Mesodermal cell (in vitro differentiated cells): Measurements from ENCODE around the gene TPGS1.
"Not testable (repeated sequence)": the region's sequence is repeated elsewhere in the genome, so short reads cannot be mapped to it uniquely, and the experiment has no call there.

Source experiments
- H3K27ac ChIP-seq: 2 replicates; pipeline ENCODE4 v1.7.0; 2013; ENCODE audit warnings: mild to moderate bottlenecking, low read depth, low read length, moderate library complexity; ENCODE audit not compliant: severe bottlenecking
- H3K36me3 ChIP-seq: 2 replicates; pipeline ENCODE4 v1.7.1; 2013; ENCODE audit warnings: mild to moderate bottlenecking, low read length, moderate library complexity; ENCODE audit not compliant: control insufficient read depth, insufficient read depth
- H3K4me1 ChIP-seq: one replicate; pipeline ENCODE4 v1.7.1; 2013; ENCODE audit warnings: mild to moderate bottlenecking, low read length; ENCODE audit not compliant: insufficient read depth, control insufficient read depth, poor library complexity, severe bottlenecking
- H3K4me3 ChIP-seq: 2 replicates; pipeline ENCODE4 v1.7.0; 2013; ENCODE audit warnings: low read length, control low read depth, mild to moderate bottlenecking; ENCODE audit not compliant: insufficient read depth, poor library complexity, severe bottlenecking; ENCODE audit errors: extremely low read depth
- H3K9me3 ChIP-seq: 2 replicates; pipeline ENCODE4 v1.7.1; 2013; ENCODE audit warnings: mild to moderate bottlenecking, low read length, moderate library complexity; ENCODE audit not compliant: control insufficient read depth
- WGBS, 2 experiments: methylation state at CpG; one replicate each; pipeline ENCODE4 v1.1.5; 2013; ENCODE audit warnings: missing lambda C conversion rate in 2 of 2; ENCODE audit not compliant: insufficient coverage in 2 of 2; 5-methylcytosine and 5-hydroxymethylcytosine counted together

The TPGS1 gene

DNA sequence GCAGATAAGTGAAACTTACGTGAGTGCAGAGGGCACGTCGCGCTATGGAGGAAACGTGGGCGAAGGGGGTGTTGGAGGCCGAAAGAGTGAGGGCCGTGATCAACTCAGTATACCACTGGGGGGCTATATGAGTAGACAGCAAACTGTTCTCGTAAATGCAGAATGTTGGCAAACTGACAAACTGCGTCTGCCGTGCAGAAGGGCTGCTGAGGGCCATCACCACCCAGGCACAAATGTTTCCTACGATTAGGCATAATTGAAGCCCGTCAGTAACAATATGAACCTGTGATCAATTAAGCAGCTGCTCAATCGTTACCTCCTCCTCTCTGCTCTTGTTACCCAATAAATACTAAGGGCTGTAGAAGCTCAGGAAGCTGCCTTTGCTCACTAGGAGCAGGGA lies 28.3 kb upstream of the TPGS1 start:
- Histone ChIP-seq H3K4me3 (no peak overlapping the region), H3K27ac (no peak overlapping the region), H3K36me3 (no peaks in the 10 kb centered on the region), H3K9me3 (peaks cover 8% of the 10 kb centered on the region), H3K4me1 (no peaks in the 10 kb centered on the region)
- 87 to 89% methylated on average over 13 to 14 of the region's 14 CpGs for WGBS, 2 experiments

GRCh38 chr19:480016-480855 lies 27.1 kb upstream of the TPGS1 start:
- H3K4me3 ChIP-seq, result no peak overlapping the region
- peaks cover 8% of the 10 kb centered on the region for H3K9me3 ChIP-seq
- WGBS, 2 experiments, result 47 to 48% methylated on average over 24 to 36 of the region's 36 CpGs
- peaks cover 4% of the 10 kb centered on the region for H3K4me1 ChIP-seq
- H3K27ac ChIP-seq, result no peak overlapping the region
- H3K36me3 ChIP-seq, result no peaks in the 10 kb centered on the region

DNA sequence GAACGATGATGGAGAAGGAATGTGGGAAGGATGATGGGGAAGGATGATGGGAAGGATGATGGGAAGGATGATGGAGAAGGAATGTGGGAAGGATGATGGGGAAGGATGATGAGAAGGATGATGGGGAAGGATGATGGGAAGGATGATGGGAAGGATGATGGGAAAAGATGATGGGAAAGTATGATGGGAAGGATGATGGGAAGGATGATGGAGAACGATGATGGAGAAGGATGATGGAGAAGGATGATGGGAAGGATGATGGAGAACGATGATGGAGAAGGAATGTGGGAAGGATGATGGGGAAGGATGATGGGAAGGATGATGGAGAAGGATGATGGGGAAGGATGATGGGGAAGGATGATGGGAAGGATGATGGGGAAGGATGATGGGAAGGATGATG lies 26.2 kb upstream of the TPGS1 start:
- H3K9me3 ChIP-seq, H3K36me3 ChIP-seq, H3K4me3 ChIP-seq, H3K27ac ChIP-seq, H3K4me1 ChIP-seq: not testable (repeated sequence)
- WGBS, 2 experiments, result 80 to 94% methylated on average over 3 of the region's 3 CpGs

DNA sequence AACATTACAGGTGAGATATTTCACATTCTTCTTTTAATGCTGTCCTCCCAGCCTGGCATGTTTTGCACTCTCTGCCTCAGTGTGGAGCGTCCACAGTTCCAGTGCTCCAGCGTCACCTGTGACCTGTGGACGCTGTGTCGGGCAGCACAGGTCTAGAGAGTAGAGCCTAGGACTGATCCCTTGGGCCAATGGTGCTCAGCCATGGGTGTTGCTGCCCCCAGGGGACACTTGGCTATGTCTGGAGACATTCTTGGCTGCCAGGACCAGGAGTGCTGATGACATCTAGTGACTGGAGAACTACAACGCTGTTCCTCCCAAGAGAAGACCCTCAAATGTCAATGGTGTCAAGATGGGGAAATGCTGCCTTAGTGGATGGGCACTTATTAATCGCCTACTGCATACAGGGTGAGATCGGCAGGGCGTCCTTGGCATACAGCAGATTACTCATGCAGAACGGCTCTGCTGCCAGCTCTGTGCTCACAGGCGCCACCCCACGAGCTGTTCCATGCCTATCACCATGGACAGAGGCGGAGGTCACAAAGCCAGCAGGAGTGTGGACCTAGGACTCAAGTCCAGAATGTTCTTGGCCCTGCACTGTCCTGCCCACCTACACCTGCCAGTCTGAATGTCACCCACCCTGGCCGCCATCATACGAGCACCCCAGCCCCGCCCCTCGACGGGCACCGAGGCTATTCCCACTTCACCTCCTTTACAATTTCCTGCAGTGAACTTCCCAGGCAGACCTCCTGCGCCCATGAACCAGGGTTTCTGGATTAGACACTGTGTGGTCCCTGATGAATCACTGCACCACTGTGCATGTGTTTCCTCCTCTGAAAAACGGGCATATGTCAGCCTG lies 24.9 kb upstream of the TPGS1 start:
- peaks cover 8% of the 10 kb centered on the region for H3K4me1 ChIP-seq
- H3K27ac ChIP-seq, result no peak overlapping the region
- 64% methylated on average over 17 to 18 of the region's 20 CpGs for WGBS, 2 experiments
- H3K9me3 ChIP-seq, result peaks cover 8% of the 10 kb centered on the region
- H3K36me3 ChIP-seq, result no peaks in the 10 kb centered on the region
- no peak overlapping the region for H3K4me3 ChIP-seq

DNA sequence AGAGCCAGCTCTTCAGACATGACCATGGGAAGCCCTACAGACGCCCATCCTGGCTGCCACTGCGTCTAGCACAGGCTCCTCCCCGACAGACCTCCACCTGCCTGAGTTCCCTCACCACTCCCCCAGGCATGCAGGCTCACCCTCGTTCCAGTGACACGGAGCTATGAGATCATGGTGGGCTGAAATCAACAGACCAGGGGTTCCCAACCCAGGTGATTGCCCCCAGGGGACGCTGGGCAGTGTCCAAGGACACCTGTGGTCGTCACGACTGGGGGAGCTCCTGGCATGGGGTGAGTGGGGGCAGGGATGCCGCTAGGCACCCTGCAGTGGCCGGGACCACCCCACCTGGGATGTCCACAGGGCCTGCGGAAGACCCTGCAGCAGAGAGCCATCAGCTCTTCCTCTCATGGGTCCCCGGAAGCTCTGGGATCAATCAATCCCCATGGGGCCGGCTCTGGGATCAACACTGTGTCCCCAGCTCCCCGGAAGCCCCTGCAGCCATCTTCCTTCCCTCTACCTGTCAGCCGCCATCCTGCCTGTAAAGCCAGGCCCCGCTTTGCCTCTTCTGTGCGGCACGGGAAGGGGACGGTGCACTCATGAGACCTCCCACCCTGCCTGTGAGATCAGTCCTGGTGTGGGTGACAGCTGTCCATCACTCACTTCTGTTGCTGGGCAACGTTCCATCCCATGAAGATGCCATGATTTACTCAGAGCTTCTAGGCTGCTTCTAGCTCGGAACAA lies 23.8 kb upstream of the TPGS1 start:
- Histone ChIP-seq H3K27ac (no peak overlapping the region), H3K4me3 (no peak overlapping the region), H3K4me1 (peaks cover 12% of the 10 kb centered on the region), H3K36me3 (no peaks in the 10 kb centered on the region), H3K9me3 (peaks cover 8% of the 10 kb centered on the region)
- 82 to 83% methylated on average over 11 to 18 of the region's 21 CpGs for WGBS, 2 experiments

GRCh38 chr19:484494-484893 lies 22.8 kb upstream of the TPGS1 start:
- 78 to 80% methylated on average over 14 to 15 of the region's 15 CpGs for WGBS, 2 experiments
- H3K4me1 ChIP-seq, result peaks cover 12% of the 10 kb centered on the region
- H3K27ac ChIP-seq, result no peak overlapping the region
- H3K4me3 ChIP-seq, result no peak overlapping the region
- H3K36me3 ChIP-seq, result no peaks in the 10 kb centered on the region
- peaks cover 8% of the 10 kb centered on the region for H3K9me3 ChIP-seq

- H3K4me3 ChIP-seq, result no peak overlapping the region
- peaks cover 13% of the 10 kb centered on the region for H3K4me1 ChIP-seq
- peaks cover 8% of the 10 kb centered on the region for H3K9me3 ChIP-seq
- H3K27ac ChIP-seq, result no peak overlapping the region
- no peaks in the 10 kb centered on the region for H3K36me3 ChIP-seq
- 90% methylated on average over 18 to 19 of the region's 22 CpGs for WGBS, 2 experiments
Measured at GRCh38 chr19:485077-485476, 22.2 kb upstream of the TPGS1 start.

DNA sequence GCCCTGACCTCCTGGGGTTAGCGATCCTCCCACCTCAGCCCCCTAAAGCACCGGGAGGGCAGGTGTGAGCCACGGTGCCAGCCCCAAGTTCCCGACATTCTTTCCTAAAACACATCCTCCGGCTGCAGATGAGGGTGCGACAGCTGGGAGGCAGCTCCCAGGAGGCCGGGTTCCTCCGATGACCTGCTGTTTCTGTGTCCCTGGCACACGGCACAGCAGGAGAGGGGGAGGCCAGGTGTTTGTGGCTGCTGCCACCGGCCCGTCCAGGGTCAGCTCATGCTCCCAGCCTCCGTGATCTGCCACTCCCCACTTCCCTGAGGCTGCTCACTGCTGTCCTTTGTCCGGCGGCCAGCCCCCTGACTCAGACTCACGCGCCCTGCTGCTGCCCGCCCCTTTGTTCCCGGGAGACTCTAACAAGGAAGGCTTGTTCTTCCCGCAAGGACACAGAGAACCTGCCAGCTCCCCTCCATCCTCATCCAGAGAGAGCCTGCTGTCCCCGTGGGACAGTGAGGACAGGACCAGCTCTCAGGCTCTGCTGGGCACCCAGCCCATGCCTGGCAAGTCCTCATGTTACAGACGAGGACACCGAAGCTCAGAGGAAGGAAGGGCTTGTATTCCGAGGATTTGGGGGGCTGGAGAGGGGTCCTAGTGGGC lies 21.6 kb upstream of the TPGS1 start:
- H3K9me3 ChIP-seq, result peaks cover 6% of the 10 kb centered on the region
- H3K4me1 ChIP-seq, result peaks cover 14% of the 10 kb centered on the region
- 12 to 19% methylated on average over 17 to 19 of the region's 23 CpGs for WGBS, 2 experiments
- H3K4me3 ChIP-seq, result no peak overlapping the region
- peak overlapping the region; percentile 85 for H3K27ac ChIP-seq
- H3K36me3 ChIP-seq, result no peaks in the 10 kb centered on the region

GRCh38 chr19:488505-489417 lies 18.5 kb upstream of the TPGS1 start:
- 0% methylated on average over 95 to 97 of the region's 114 CpGs for WGBS, 2 experiments
- Histone ChIP-seq H3K9me3 (no peaks in the 10 kb centered on the region), H3K36me3 (no peaks in the 10 kb centered on the region), H3K4me3 (peak overlapping the region; percentile 82), H3K27ac (peak overlapping the region; percentile 90), H3K4me1 (peaks cover 14% of the 10 kb centered on the region)
